Neuronal stem cell (in vitro differentiated cells): ENCODE measurements around the gene PMCH.

Experiments used
- DNase-seq: peaks from one replicate; pipeline ENCODE4 v3.0.0-alpha.2; 2013; ENCODE audit warnings: low spot score
- H2AFZ ChIP-seq: one replicate; pipeline ENCODE4 v1.6.1; 2013; ENCODE audit warnings: mild to moderate bottlenecking, low read length, inconsistent platforms
- H2AK5ac ChIP-seq: 2 replicates; pipeline ENCODE4 v1.6.1; 2013; ENCODE audit warnings: low read depth, mild to moderate bottlenecking, inconsistent platforms, low read length, moderate library complexity, mixed read lengths
- H2BK120ac ChIP-seq: 2 replicates; pipeline ENCODE4 v1.6.1; 2013; ENCODE audit warnings: low read depth, mild to moderate bottlenecking, inconsistent platforms, low read length, moderate library complexity, mixed read lengths
- H2BK12ac ChIP-seq: one replicate; pipeline ENCODE4 v1.6.1; 2013; ENCODE audit warnings: low read length, inconsistent platforms
- H2BK15ac ChIP-seq: 2 replicates; pipeline ENCODE4 v1.6.1; 2013; ENCODE audit warnings: mild to moderate bottlenecking, low read length, inconsistent platforms, mixed read lengths
- H2BK5ac ChIP-seq: one replicate; pipeline ENCODE4 v1.6.1; 2013; ENCODE audit warnings: inconsistent platforms, mild to moderate bottlenecking, low read length, moderate library complexity
- H3K14ac ChIP-seq: one replicate; pipeline ENCODE4 v1.6.1; 2013; ENCODE audit warnings: low read length, inconsistent platforms
- H3K18ac ChIP-seq: 2 replicates; pipeline ENCODE4 v1.6.1; 2013; ENCODE audit warnings: low read length, inconsistent platforms
- H3K23ac ChIP-seq: 2 replicates; pipeline ENCODE4 v1.6.1; 2013; ENCODE audit warnings: low read depth, mild to moderate bottlenecking, mixed read lengths, low read length, inconsistent platforms; ENCODE audit not compliant: poor library complexity
- H3K27ac ChIP-seq: replicated peaks from 3 replicates; pipeline ENCODE4 v1.5.1; 2013; ENCODE audit warnings: low read length, inconsistent platforms
- H3K27me3 ChIP-seq, 3 experiments: 2 replicates each; pipeline ENCODE4 v1.6.1; 2013; ENCODE audit warnings: low read length in 3 of 3, mild to moderate bottlenecking in 2 of 3, inconsistent platforms in 1 of 3, low read depth in 1 of 3, mixed read lengths in 1 of 3, moderate library complexity in 1 of 3; ENCODE audit not compliant: control insufficient read depth in 3 of 3, insufficient read depth in 3 of 3
- H3K36me3 ChIP-seq, 2 donors: replicated peaks in 1 of 2; 2 replicates each; pipeline ENCODE4 v1.6.1; 2013; ENCODE audit warnings: low read length in 2 of 2; ENCODE audit not compliant: control insufficient read depth in 2 of 2, insufficient read depth in 2 of 2
- H3K4ac ChIP-seq: 2 replicates; pipeline ENCODE4 v1.6.1; 2013; ENCODE audit warnings: inconsistent platforms, mild to moderate bottlenecking, low read length, moderate library complexity
- H3K4me1 ChIP-seq, 2 donors: 1 replicate in 1 of 2; 2 replicates in 1 of 2; pipeline ENCODE4 v1.6.1; 2013; ENCODE audit warnings: low read length in 2 of 2, low read depth in 1 of 2; ENCODE audit not compliant: control insufficient read depth in 2 of 2, insufficient read depth in 1 of 2
- H3K4me2 ChIP-seq: one replicate; pipeline ENCODE4 v1.6.1; 2013; ENCODE audit warnings: mild to moderate bottlenecking, low read length, inconsistent platforms; ENCODE audit not compliant: insufficient read depth, poor library complexity, severe bottlenecking
- H3K4me3 ChIP-seq, 2 donors: 2 replicates each; pipeline ENCODE4 v1.5.1; 2013; ENCODE audit warnings: low read length in 2 of 2, mild to moderate bottlenecking in 2 of 2, inconsistent platforms in 1 of 2, moderate library complexity in 1 of 2
- H3K79me1 ChIP-seq: one replicate; pipeline ENCODE4 v1.6.1; 2013; ENCODE audit warnings: low read depth, mild to moderate bottlenecking, inconsistent platforms, low read length, moderate library complexity
- H3K9ac ChIP-seq: one replicate; pipeline ENCODE4 v1.6.1; 2013; ENCODE audit warnings: mild to moderate bottlenecking, low read depth, low read length, inconsistent platforms; ENCODE audit not compliant: poor library complexity
- H3K9me3 ChIP-seq, 2 donors: replicated peaks in 1 of 2; 2 replicates each; pipeline versions ENCODE3 to v1.6.1; 2013; ENCODE audit warnings: low read length in 2 of 2, mild to moderate bottlenecking in 2 of 2, inconsistent platforms in 1 of 2, low read depth in 1 of 2, mixed read lengths in 1 of 2, moderate library complexity in 1 of 2; ENCODE audit not compliant: control insufficient read depth in 2 of 2, insufficient read depth in 1 of 2
- H4K8ac ChIP-seq: one replicate; pipeline ENCODE4 v1.6.1; 2013; ENCODE audit warnings: low read depth, mild to moderate bottlenecking, inconsistent platforms, low read length, moderate library complexity
- H4K91ac ChIP-seq: one replicate; pipeline ENCODE4 v1.6.1; 2013; ENCODE audit warnings: low read length, low read depth, mild to moderate bottlenecking, inconsistent platforms; ENCODE audit not compliant: poor library complexity
- WGBS, 2 donors: extraction: QIAGEN DNeasy Blood & Tissue Kit; methylation state at CpG; one replicate each; pipeline ENCODE4 v1.1.7; 2013; ENCODE audit warnings: missing lambda C conversion rate in 2 of 2, mixed read lengths in 1 of 2; ENCODE audit not compliant: insufficient read length in 2 of 2, insufficient replicate concordance in 1 of 2; ENCODE audit errors: extremely low coverage in 2 of 2; 5-methylcytosine and 5-hydroxymethylcytosine counted together

Gene PMCH

DNA sequence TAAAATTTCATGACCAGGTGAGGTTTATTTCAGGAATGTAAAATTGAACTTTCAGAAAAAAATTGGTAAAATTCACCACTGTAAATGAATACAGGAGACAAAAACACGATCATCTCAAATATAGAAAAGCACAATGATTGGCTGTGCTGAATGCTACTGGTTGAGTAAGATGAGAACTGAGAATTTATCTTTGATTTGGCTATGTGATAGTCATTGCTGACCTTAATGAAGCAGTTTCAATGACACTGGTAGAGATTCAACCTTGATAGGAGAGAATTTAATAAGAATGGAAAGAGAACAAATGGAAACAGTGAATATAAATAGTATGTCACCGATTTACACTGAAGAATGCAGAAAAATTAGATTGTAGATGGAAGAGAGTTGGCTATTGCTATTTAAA, 6.4 kb upstream of the PMCH start:
- Histone ChIP-seq H3K27me3 (no peaks in the 10 kb centered on the region), H3K79me1 (no peaks in the 10 kb centered on the region), H3K4me1 (no peaks in the 10 kb centered on the region), H3K18ac (no peak overlapping the region), H3K9ac (no peak overlapping the region), H3K14ac (no peak overlapping the region), H3K4ac (no peak overlapping the region), H2AK5ac (no peak overlapping the region), H3K4me2 (no peak overlapping the region), H2BK5ac (no peak overlapping the region), H3K27ac (no peak overlapping the region), H2AFZ (no peak overlapping the region), H3K36me3 (peaks cover 8 to 23% of the 10 kb centered on the region in 2 donors), H3K9me3 (peaks cover 4 to 8% of the 10 kb centered on the region in 2 donors), H2BK15ac (no peak overlapping the region), H4K8ac (no peak overlapping the region), H3K23ac (no peak overlapping the region), H2BK12ac (no peak overlapping the region), H3K4me3 (no peak overlapping the region), H2BK120ac (no peak overlapping the region), H4K91ac (no peak overlapping the region)
- WGBS, 2 donors, result no CpG with 5 or more reads among the region's 2 CpGs
- no peak for DNase-seq

DNA sequence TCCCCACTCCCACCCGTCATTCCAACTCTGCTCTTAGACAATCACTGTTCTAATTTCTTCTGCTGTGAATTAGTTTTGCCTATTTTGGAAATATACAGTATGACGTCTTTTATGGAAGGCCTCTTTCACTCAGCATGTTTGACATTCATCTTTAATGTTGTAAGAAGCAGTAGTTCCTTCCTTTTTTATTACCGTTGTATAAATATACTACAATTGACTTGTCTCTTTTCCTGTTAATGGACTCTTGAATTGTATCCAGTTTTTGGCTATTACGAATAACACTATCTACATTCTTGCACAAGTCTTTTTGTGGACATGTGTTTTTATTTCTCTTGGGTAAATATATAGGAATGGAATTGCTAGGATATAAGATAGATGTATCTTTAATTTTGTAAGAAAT, 4.9 kb upstream of the PMCH start:
- no peak overlapping the region for H3K14ac ChIP-seq
- H4K91ac ChIP-seq, result no peak overlapping the region
- H2AK5ac ChIP-seq, result no peak overlapping the region
- H3K27me3 ChIP-seq, result no peaks in the 10 kb centered on the region
- no peak overlapping the region for H2BK15ac ChIP-seq
- DNase-seq, result no peak
- no peak overlapping the region for H3K4me2 ChIP-seq
- H2BK5ac ChIP-seq, result no peak overlapping the region
- H3K27ac ChIP-seq, result no peak overlapping the region
- H3K9me3 ChIP-seq, result peaks cover 0 to 2% of the 10 kb centered on the region in 2 donors
- no peak overlapping the region for H3K18ac ChIP-seq
- no CpG with 5 or more reads among the region's 4 CpGs for WGBS, 2 donors
- H3K36me3 ChIP-seq, result peaks cover 6 to 16% of the 10 kb centered on the region in 2 donors
- H4K8ac ChIP-seq, result no peak overlapping the region
- no peak overlapping the region for H3K4me3 ChIP-seq
- H3K4me1 ChIP-seq, result no peaks in the 10 kb centered on the region
- no peak overlapping the region for H3K4ac ChIP-seq
- no peak overlapping the region for H2BK12ac ChIP-seq
- H3K23ac ChIP-seq, result no peak overlapping the region
- H3K79me1 ChIP-seq, result no peaks in the 10 kb centered on the region
- no peak overlapping the region for H2AFZ ChIP-seq
- H2BK120ac ChIP-seq, result no peak overlapping the region
- H3K9ac ChIP-seq, result no peak overlapping the region

DNA sequence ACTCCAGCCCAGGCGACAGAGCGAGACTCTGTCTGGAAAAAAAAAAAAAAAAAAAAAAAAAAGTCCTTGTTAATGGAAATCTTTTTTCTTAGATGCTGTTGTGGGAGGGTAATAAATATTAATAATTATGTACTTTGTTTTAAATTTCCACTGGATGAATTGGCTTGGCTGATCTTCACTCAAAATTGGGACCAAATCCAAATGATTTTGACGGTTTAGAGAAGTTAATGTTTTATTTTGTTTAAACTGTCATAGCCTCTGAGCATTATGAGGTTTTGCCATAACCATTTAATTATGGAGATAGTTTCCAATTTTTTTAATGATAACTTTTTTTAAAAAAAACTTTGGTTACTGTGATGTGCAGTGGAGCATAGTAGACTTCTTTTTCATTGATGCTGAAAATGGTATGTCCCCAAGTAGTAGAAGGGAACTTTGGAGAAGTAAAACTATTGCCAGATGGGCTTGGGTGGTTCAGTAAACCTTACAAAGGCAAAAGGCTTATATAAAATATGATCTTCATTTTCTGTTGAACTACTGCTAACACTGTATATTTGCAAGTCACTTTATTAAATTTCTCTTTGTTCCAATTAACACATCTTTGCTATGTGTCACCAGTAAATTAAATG, 3.9 kb upstream of the PMCH start:
- Histone ChIP-seq H2BK12ac (no peak overlapping the region), H3K4me1 (no peaks in the 10 kb centered on the region)

GRCh38 chr12:102195826-102196225, 1.8 kb downstream of the PMCH start:
- Histone ChIP-seq H3K23ac (no peak overlapping the region), H3K9me3 (no peaks in the 10 kb centered on the region), H2BK12ac (no peak overlapping the region), H4K91ac (no peak overlapping the region), H2AFZ (no peak overlapping the region), H2BK120ac (no peak overlapping the region), H3K14ac (no peak overlapping the region), H4K8ac (no peak overlapping the region), H3K18ac (no peak overlapping the region), H3K79me1 (no peaks in the 10 kb centered on the region), H3K27me3 (no peaks in the 10 kb centered on the region), H3K4ac (no peak overlapping the region), H2BK5ac (no peak overlapping the region), H3K9ac (no peak overlapping the region), H3K36me3 (peaks cover 0 to 23% of the 10 kb centered on the region in 2 donors), H3K4me3 (no peak overlapping the region), H3K27ac (no peak overlapping the region), H2BK15ac (no peak overlapping the region), H3K4me1 (no peaks in the 10 kb centered on the region), H3K4me2 (no peak overlapping the region), H2AK5ac (no peak overlapping the region)
- WGBS, 2 donors, result no CpG with 5 or more reads among the region's 4 CpGs
- no peak for DNase-seq

More for the DNA sequence above, 3.9 kb upstream of the PMCH start:
- Histone ChIP-seq H3K4ac (no peak overlapping the region), H3K79me1 (no peaks in the 10 kb centered on the region), H3K4me2 (no peak overlapping the region), H3K36me3 (peaks cover 6 to 24% of the 10 kb centered on the region in 2 donors), H2AK5ac (no peak overlapping the region), H2BK15ac (no peak overlapping the region), H2AFZ (no peak overlapping the region), H3K14ac (no peak overlapping the region), H2BK120ac (no peak overlapping the region), H3K9ac (no peak overlapping the region), H3K9me3 (peaks cover 0 to 2% of the 10 kb centered on the region in 2 donors), H3K18ac (no peak overlapping the region), H3K27me3 (no peaks in the 10 kb centered on the region), H3K4me3 (no peak overlapping the region), H3K23ac (no peak overlapping the region), H4K8ac (no peak overlapping the region), H3K27ac (no peak overlapping the region), H4K91ac (no peak overlapping the region), H2BK5ac (no peak overlapping the region)
- no CpG with 5 or more reads among the region's 3 CpGs for WGBS, 2 donors
- DNase-seq, result no peak
